ENCODE measurements around the gene KIAA1958. TPM values are rescaled to one million over a fixed set of nuclear protein-coding genes. Genes with fewer than 3 reads are reported as not detected.

KIAA1958 gene
- total RNA-seq, 2 donors from 2014 or later, result 5.7 to 9.6 TPM

DNA sequence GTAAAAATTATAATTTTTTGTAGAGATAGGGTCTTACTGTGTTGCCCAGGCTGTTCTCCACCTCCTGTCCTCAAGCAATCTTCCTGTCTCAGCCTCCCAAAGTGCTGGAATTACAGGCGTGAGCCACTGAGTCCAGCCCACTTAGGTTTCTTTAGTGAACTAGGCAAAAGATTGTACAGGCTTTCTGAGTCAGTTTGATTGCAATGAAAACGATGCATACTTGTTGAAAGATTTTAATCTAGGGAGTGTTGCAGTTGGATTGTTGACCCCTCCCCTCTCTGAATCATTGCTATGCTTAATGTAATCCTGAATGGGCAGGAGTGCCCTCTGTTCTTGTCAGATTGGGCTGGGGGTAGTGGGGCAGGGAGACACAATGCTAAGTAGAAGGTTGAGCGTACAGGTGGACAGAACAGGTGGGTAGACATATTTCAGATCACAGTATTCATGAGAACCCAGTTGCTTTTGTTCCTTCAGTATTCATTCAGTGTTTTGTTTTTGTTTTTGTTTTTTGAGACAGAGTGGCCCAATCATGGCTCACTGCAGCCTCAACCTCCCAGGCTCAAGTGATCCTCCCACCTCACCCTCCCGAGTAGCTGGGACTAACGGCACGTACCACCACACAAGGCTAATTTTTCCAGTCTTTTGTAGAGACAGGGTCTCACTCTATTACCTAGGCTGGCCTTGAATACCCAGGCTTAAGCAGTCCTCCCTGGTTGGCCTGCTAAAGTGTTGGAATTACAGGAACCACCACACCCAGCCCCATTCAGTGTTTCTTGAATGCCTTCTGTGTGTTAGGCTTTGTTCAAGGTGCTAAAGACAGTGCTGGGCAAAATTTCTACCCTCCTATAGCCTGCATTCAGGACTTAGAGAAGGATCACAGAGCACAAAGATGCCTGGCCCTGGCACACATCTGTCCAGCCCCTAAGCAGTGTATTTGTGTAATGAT lies 70.1 kb downstream of the KIAA1958 start:
- Histone ChIP-seq H3K27ac (peak overlapping the region in 3 of 4 donors; percentile 35 to 50 (median 39)), H3K36me3 (replicated peaks in 1 of 2; ENCODE audit: insufficient read depth in 1 of 2, low read depth in 2 of 2) (no peaks in the 10 kb centered on the region), H3K27me3 (no peaks in the 10 kb centered on the region), H3K9me3 (no peaks in the 10 kb centered on the region), H3K4me3 (no peak overlapping the region), H3K4me1 (peaks cover 55% of the 10 kb centered on the region)
- WGBS, 2 donors, result 71 to 74% methylated on average over 6 of the region's 6 CpGs
- intact Hi-C loops (cut with DNase I), result no loop called here
- no peak for TF ChIP-seq POLR2A (IDR thresholded peaks at IDR 0.05)
- TF ChIP-seq, protein P1, sequence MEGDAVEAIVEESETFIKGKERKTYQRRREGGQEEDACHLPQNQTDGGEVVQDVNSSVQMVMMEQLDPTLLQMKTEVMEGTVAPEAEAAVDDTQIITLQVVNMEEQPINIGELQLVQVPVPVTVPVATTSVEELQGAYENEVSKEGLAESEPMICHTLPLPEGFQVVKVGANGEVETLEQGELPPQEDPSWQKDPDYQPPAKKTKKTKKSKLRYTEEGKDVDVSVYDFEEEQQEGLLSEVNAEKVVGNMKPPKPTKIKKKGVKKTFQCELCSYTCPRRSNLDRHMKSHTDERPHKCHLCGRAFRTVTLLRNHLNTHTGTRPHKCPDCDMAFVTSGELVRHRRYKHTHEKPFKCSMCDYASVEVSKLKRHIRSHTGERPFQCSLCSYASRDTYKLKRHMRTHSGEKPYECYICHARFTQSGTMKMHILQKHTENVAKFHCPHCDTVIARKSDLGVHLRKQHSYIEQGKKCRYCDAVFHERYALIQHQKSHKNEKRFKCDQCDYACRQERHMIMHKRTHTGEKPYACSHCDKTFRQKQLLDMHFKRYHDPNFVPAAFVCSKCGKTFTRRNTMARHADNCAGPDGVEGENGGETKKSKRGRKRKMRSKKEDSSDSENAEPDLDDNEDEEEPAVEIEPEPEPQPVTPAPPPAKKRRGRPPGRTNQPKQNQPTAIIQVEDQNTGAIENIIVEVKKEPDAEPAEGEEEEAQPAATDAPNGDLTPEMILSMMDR (IDR thresholded peaks at IDR 0.05), result no peak
- DNase-seq, result no peak
- ATAC-seq, result no peak

DNA sequence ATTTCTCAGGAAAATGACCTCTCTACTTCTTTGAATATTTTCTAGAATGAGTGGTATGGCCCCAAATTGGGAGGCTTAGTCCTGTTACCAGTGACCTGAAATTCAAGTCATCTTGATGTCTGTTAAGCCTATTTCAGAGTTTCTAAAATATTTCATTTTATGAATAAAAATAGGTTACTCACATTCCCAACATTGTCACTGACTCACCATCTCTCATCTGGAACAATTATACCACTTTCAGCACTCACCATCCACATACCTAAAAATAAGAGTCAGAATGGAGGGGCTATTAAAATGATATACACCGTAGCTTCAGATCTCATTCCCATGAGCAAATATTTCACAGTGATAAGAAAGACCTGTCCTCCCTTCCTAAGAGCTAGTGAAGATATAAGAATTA lies 71.8 kb downstream of the KIAA1958 start:
- ATAC-seq (no peak), DNase-seq (no peak)
- intact Hi-C loops (cut with DNase I), result no loop called here
- Histone ChIP-seq H3K9me3 (no peaks in the 10 kb centered on the region), H3K4me3 (no peak overlapping the region), H3K27ac (no peak overlapping the region), H3K27me3 (no peaks in the 10 kb centered on the region), H3K36me3 (replicated peaks in 1 of 2; ENCODE audit: insufficient read depth in 1 of 2, low read depth in 2 of 2) (no peaks in the 10 kb centered on the region), H3K4me1 (peaks cover 48% of the 10 kb centered on the region)
- 55 to 65% methylated on average over 1 of the region's 1 CpG for WGBS, 2 donors
- no peak for TF ChIP-seq POLR2A (IDR thresholded peaks at IDR 0.05)
- TF ChIP-seq, protein P1 (IDR thresholded peaks at IDR 0.05), result no peak

DNA sequence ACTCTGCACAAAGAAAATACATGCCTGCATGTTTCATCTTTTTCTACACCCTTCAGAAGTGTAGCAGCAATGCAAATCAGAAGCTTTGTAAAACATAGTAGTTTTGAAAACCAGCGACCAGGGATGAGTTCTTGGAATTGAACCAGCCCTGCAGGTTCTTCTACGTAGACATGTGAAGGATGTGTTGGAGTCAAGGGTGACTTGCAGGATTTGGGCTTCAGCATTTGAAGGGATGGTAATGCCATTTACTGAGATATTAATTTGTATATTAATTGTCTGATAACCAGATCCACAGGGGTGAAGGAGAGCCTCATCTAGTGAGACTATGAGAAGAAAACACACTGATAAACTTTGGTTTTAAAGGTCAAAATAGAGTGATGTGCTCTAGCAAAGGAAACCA lies 72.4 kb downstream of the KIAA1958 start:
- WGBS, 2 donors, result 72 to 82% methylated on average over 2 of the region's 2 CpGs
- intact Hi-C loops (cut with DNase I), result no loop called here
- Histone ChIP-seq H3K4me1 (peaks cover 43% of the 10 kb centered on the region), H3K36me3 (replicated peaks in 1 of 2; ENCODE audit: insufficient read depth in 1 of 2, low read depth in 2 of 2) (no peaks in the 10 kb centered on the region), H3K27me3 (no peaks in the 10 kb centered on the region), H3K4me3 (no peak overlapping the region), H3K27ac (no peak overlapping the region), H3K9me3 (no peaks in the 10 kb centered on the region)
- DNase-seq, result no peak
- no peak for ATAC-seq
- TF ChIP-seq POLR2A (IDR thresholded peaks at IDR 0.05), result no peak
- TF ChIP-seq, protein P1 (IDR thresholded peaks at IDR 0.05), result no peak

DNA sequence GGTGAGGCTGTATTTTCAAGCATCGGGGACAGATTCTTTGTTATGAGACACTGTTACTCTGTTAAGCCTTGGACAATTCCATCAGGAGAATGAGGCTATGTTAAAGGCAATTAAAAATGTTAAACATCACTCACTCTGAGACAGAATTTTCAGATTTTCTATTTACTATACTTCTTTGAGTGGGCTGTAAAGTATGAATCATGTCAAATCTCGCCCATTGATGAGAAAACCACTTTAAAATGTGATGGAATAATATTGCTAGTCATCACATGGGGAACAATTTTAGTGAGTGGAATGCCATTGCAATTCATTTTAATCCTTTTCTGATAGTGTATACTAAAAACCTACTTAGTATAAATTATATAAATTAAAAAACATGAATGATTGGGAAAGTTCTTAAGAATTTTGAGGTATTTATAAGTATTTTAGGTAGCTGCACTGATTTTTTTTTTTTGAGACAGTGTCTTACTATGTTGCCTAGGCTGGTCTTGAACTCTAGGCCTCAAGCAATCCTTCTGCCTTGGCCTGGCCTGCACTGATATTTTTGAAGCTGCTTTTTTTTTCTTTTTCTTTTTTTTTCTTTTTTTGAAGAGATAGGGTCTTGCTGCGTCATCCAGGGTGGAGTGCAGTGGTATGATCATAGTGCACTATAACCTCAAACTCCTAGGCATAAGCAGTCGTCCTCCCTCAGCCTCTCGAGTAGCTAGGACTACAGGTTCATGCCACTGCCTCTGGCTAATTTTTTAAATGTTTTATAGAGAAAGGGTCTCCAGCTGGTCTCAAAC lies 73.2 kb downstream of the KIAA1958 start:
- DNase-seq, result no peak
- no peak for ATAC-seq

More for the DNA sequence above, 73.2 kb downstream of the KIAA1958 start:
- Histone ChIP-seq H3K36me3 (replicated peaks in 1 of 2; ENCODE audit: insufficient read depth in 1 of 2, low read depth in 2 of 2) (no peaks in the 10 kb centered on the region), H3K4me1 (peaks cover 37% of the 10 kb centered on the region), H3K4me3 (no peak overlapping the region), H3K27me3 (no peaks in the 10 kb centered on the region), H3K27ac (no peak overlapping the region), H3K9me3 (no peaks in the 10 kb centered on the region)
- 82 to 85% methylated on average over 5 of the region's 5 CpGs for WGBS, 2 donors
- TF ChIP-seq, protein P1 (IDR thresholded peaks at IDR 0.05), result no peak
- intact Hi-C loops (cut with DNase I), result no loop called here

Measured in body of pancreas (tissue), 4 donors.